Spleen (tissue), 7 donors: ENCODE measurements around the gene RTL5.

Experiments
- POLR2A ChIP-seq, 3 donors: fragments of 450-650 bp; IDR thresholded peaks; one replicate each; pipeline ENCODE4 v1.5.1; 2017; ENCODE audit warnings: antibody characterized with exemption in 3 of 3, mild to moderate bottlenecking in 1 of 3
- POLR2AphosphoS5 ChIP-seq, 3 donors: sonication (generic); formaldehyde crosslinking; IDR thresholded peaks; one replicate each; pipeline ENCODE4 v1.5.1; 2017; ENCODE audit warnings: antibody characterized with exemption in 3 of 3
- TF ChIP-seq, protein P1 (sequence below), 11 experiments: fragments of 200-600 bp in 7 of 11; fragments of 450-650 bp in 4 of 11; sonication (generic) in 4 of 11; IDR thresholded peaks in 8 of 11; conservative IDR thresholded peaks in 3 of 11; 1 replicate in 7 of 11; 2 replicates in 4 of 11; pipeline versions ENCODE4 v1.4.0 to v1.8.0; 2016 to 2021; ENCODE audit warnings: antibody characterized with exemption in 11 of 11, inconsistent platforms in 4 of 11, mild to moderate bottlenecking in 1 of 11
- donor health status: DM: no; HTN: no; CAD: no; lungs with moderate emphysema.
- donor health status: DM: no; HTN: no; CAD: no.
- donor health status: DM: no; HTN: no; CAD: no.

DNA sequence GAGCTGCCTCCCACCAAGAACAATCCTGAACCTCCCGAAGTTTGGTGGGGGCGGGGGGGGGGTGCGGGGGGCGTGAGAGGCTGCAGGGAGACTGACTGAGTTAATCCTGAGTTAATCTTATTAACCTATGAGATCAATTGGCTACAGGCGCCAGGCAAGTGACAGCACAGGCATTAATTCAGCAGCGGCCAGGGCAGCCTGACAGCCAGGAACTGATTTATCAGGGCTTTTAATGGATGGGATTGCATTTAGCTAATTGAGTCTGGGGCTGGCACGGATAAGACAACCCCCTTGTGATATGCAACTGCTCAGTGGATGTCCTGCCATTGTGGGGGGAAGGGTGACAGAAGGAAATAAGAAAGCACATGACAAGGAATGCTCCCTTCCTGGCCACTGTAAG, 16.3 kb downstream of the RTL5 start:
- TF ChIP-seq, protein P1, sequence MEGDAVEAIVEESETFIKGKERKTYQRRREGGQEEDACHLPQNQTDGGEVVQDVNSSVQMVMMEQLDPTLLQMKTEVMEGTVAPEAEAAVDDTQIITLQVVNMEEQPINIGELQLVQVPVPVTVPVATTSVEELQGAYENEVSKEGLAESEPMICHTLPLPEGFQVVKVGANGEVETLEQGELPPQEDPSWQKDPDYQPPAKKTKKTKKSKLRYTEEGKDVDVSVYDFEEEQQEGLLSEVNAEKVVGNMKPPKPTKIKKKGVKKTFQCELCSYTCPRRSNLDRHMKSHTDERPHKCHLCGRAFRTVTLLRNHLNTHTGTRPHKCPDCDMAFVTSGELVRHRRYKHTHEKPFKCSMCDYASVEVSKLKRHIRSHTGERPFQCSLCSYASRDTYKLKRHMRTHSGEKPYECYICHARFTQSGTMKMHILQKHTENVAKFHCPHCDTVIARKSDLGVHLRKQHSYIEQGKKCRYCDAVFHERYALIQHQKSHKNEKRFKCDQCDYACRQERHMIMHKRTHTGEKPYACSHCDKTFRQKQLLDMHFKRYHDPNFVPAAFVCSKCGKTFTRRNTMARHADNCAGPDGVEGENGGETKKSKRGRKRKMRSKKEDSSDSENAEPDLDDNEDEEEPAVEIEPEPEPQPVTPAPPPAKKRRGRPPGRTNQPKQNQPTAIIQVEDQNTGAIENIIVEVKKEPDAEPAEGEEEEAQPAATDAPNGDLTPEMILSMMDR (IDR thresholded peaks at IDR 0.05 in 8 of 11, conservative IDR thresholded peaks at IDR 0.05 in 3 of 11) = no peak
- no peak for TF ChIP-seq POLR2A (IDR thresholded peaks at IDR 0.05)
- TF ChIP-seq POLR2AphosphoS5 (IDR thresholded peaks at IDR 0.05) = no peak
